Measurements from ENCODE around the gene IL27RA. TPM values are rescaled to one million over a fixed set of nuclear protein-coding genes. Genes with fewer than 3 reads are reported as not detected.

Gene IL27RA
- total RNA-seq, 1 experiment from 2014 or later, result 18.3 TPM

DNA sequence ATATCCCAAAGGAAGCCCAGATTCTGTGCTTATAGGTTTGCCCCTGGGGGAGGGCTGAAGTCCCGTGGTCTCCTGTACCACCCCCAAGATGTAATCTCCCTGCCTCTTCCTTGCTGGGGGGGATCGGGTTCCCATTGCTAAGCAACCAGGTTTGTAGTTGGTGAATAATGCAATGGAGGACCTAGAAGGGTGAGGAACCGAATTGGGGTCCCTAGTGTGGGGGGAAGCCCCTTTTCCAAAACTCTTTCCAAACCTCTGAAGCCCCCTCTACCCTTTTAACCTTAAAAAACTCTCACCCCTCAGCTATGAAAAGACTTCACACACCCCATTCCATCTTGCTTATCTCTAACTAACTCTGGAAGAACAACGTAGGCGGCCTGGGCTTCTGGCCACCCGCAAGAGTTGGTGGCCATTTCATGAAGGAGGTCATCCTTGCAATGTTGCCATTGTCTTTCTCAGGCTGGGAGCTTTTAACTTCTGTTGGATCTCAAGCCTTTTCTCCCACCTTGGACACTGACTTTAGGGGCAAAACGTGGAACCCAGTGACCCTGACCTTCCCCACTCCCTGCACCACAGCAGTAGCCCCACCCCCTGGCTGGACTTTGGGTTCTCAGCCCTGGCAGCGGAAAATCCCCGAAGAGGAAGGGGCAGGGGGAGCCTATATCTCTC, 29.7 kb downstream of the IL27RA start:
- intact Hi-C loops (cut with micrococcal nuclease), result no loop called here
- RAD21 ChIA-PET (ENCODE audit: low non-redundant PET in 1 of 2, low total read pairs in 2 of 2, uncharacterized antibody in 2 of 2, unreplicated experiment in 2 of 2), result no interaction called here
- Histone ChIP-seq H3K9me3 (ENCODE audit: control insufficient read depth in 1 of 2, insufficient read depth in 1 of 2, low read depth in 1 of 2, low read length in 2 of 2) (no peaks in the 10 kb centered on the region), H3K27me3 (ENCODE audit: insufficient read depth, low read length) (no peaks in the 10 kb centered on the region), H3K4me2 (ENCODE audit: low read length) (no peak overlapping the region), H3K4me1 (ENCODE audit: control insufficient read depth in 1 of 2, insufficient read depth in 2 of 2, low read length in 2 of 2) (peaks cover 22 to 36% of the 10 kb centered on the region in 2 experiments), H4K20me1 (ENCODE audit: insufficient read depth) (no peaks in the 10 kb centered on the region), H3K27ac (ENCODE audit: low read depth, low read length) (no peak overlapping the region), H3K36me3 (ENCODE audit: control insufficient read depth in 1 of 2, insufficient read depth in 2 of 2, low read length in 2 of 2) (no peaks in the 10 kb centered on the region), H3K9me2 (ENCODE audit: insufficient read depth) (no peaks in the 10 kb centered on the region), H2AFZ (ENCODE audit: low read depth, low read length, poor library complexity, severe bottlenecking) (no peak overlapping the region), H3K4me3 (replicated peaks in 1 of 2; ENCODE audit: low read depth in 1 of 2, low read length in 2 of 2) (no peak overlapping the region), H3K9ac (ENCODE audit: low read length) (no peak overlapping the region), H3K79me2 (ENCODE audit: insufficient read depth, low read length) (no peaks in the 10 kb centered on the region)
- POLR2A ChIA-PET, result no interaction called here
- CTCF ChIA-PET, result interaction anchor here (1.3 to 5.7 kb wide), 3 partner anchors 10 to 75 kb away, joined by 3 to 83 read pairs (median 31); partner anchors contain the start of genes ASF1B and MISP3
- BruUV-seq (replicated peaks), result no TSS peak
- TF ChIP-seq ELF1 (IDR thresholded peaks at IDR 0.05; ENCODE audit: borderline replicate concordance, low read depth), result no peak
- no peak for TF ChIP-seq FOSL1 (IDR thresholded peaks at IDR 0.05; ENCODE audit: low read depth)
- TF ChIP-seq, protein P1, sequence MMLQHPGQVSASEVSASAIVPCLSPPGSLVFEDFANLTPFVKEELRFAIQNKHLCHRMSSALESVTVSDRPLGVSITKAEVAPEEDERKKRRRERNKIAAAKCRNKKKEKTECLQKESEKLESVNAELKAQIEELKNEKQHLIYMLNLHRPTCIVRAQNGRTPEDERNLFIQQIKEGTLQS (IDR thresholded peaks at IDR 0.05), result no peak
- no peak for TF ChIP-seq CTCF (IDR thresholded peaks at IDR 0.05 in 2 of 3, conservative IDR thresholded peaks at IDR 0.05 in 1 of 3; ENCODE audit: borderline replicate concordance in 1 of 3, insufficient read depth in 1 of 3, low read depth in 2 of 3, low read length in 2 of 3)
- TF ChIP-seq SP1 (IDR thresholded peaks at IDR 0.05; ENCODE audit: low read depth), result no peak
- TF ChIP-seq CEBPB (IDR thresholded peaks at IDR 0.05; ENCODE audit: low read depth), result no peak
- TF ChIP-seq, protein P2, sequence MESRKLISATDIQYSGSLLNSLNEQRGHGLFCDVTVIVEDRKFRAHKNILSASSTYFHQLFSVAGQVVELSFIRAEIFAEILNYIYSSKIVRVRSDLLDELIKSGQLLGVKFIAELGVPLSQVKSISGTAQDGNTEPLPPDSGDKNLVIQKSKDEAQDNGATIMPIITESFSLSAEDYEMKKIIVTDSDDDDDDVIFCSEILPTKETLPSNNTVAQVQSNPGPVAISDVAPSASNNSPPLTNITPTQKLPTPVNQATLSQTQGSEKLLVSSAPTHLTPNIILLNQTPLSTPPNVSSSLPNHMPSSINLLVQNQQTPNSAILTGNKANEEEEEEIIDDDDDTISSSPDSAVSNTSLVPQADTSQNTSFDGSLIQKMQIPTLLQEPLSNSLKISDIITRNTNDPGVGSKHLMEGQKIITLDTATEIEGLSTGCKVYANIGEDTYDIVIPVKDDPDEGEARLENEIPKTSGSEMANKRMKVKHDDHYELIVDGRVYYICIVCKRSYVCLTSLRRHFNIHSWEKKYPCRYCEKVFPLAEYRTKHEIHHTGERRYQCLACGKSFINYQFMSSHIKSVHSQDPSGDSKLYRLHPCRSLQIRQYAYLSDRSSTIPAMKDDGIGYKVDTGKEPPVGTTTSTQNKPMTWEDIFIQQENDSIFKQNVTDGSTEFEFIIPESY (IDR thresholded peaks at IDR 0.05; ENCODE audit: extremely low read depth, insufficient replicate concordance, low read length), result no peak
- no peak for TF ChIP-seq ZFX (IDR thresholded peaks at IDR 0.05)
- TF ChIP-seq EGR1 (IDR thresholded peaks at IDR 0.05; ENCODE audit: low read depth), result no peak
- TF ChIP-seq EZH2phosphoT487 (IDR thresholded peaks at IDR 0.05; ENCODE audit: borderline replicate concordance), result no peak
- no peak for TF ChIP-seq SRF (IDR thresholded peaks at IDR 0.05; ENCODE audit: low read depth)
- TF ChIP-seq POLR2AphosphoS5 (IDR thresholded peaks at IDR 0.05; ENCODE audit: low read depth, low read length), result no peak
- TF ChIP-seq, protein P3, sequence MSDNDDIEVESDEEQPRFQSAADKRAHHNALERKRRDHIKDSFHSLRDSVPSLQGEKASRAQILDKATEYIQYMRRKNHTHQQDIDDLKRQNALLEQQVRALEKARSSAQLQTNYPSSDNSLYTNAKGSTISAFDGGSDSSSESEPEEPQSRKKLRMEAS (IDR thresholded peaks at IDR 0.05), result no peak
- TF ChIP-seq, protein P4, sequence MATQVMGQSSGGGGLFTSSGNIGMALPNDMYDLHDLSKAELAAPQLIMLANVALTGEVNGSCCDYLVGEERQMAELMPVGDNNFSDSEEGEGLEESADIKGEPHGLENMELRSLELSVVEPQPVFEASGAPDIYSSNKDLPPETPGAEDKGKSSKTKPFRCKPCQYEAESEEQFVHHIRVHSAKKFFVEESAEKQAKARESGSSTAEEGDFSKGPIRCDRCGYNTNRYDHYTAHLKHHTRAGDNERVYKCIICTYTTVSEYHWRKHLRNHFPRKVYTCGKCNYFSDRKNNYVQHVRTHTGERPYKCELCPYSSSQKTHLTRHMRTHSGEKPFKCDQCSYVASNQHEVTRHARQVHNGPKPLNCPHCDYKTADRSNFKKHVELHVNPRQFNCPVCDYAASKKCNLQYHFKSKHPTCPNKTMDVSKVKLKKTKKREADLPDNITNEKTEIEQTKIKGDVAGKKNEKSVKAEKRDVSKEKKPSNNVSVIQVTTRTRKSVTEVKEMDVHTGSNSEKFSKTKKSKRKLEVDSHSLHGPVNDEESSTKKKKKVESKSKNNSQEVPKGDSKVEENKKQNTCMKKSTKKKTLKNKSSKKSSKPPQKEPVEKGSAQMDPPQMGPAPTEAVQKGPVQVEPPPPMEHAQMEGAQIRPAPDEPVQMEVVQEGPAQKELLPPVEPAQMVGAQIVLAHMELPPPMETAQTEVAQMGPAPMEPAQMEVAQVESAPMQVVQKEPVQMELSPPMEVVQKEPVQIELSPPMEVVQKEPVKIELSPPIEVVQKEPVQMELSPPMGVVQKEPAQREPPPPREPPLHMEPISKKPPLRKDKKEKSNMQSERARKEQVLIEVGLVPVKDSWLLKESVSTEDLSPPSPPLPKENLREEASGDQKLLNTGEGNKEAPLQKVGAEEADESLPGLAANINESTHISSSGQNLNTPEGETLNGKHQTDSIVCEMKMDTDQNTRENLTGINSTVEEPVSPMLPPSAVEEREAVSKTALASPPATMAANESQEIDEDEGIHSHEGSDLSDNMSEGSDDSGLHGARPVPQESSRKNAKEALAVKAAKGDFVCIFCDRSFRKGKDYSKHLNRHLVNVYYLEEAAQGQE (IDR thresholded peaks at IDR 0.05; ENCODE audit: low read depth), result no peak
- no peak for TF ChIP-seq TCF7L2 (IDR thresholded peaks at IDR 0.05; ENCODE audit: borderline replicate concordance, extremely low read depth, insufficient read depth, insufficient read length)
- no peak for TF ChIP-seq YY1 (IDR thresholded peaks at IDR 0.05; ENCODE audit: extremely low read depth, insufficient replicate concordance, low read depth, low read length)
- TF ChIP-seq CBX3 (IDR thresholded peaks at IDR 0.05; ENCODE audit: low read depth), result no peak
- no peak for TF ChIP-seq POLR2A (IDR thresholded peaks at IDR 0.05; ENCODE audit: borderline replicate concordance, extremely low read depth, insufficient read depth, insufficient read length)
- TF ChIP-seq RAD21 (IDR thresholded peaks at IDR 0.05; ENCODE audit: low read depth), result no peak
- no peak for ATAC-seq
- DNase-seq (ENCODE audit: low read depth, low spot score), result no peak

Data from HCT116 (cell line).